Natural killer cell (primary cell): ENCODE results near the gene LIMS1. TPM values are rescaled to one million over a fixed set of nuclear protein-coding genes. Genes with fewer than 3 reads are reported as not detected.

Experiments used
- ATAC-seq, 3 donors: fragments of 150-1000 bp in 2 of 3; fragments of 200-7000 bp in 1 of 3; cut with Tn5 transposase; 1 replicate in 1 of 3; 2 replicates in 2 of 3; pipeline ENCODE4 v1.10.0; 2021; ENCODE audit warnings: mild to moderate bottlenecking in 2 of 3, moderate library complexity in 2 of 3
- DNase-seq, 2 donors: peaks; one replicate each; pipeline versions ENCODE4 v3.0.0 to v3.0.0-alpha.2; 2013 to 2021; ENCODE audit warnings: mixed read lengths in 1 of 2
- H3K27ac ChIP-seq: one replicate; pipeline ENCODE4 v1.5.1; 2013; ENCODE audit warnings: mild to moderate bottlenecking, low read length
- H3K27me3 ChIP-seq: one replicate; pipeline ENCODE4 v1.6.1; 2013; ENCODE audit warnings: low read length; ENCODE audit not compliant: control insufficient read depth, insufficient read depth
- H3K36me3 ChIP-seq: one replicate; pipeline ENCODE4 v1.6.1; 2013; ENCODE audit warnings: low read length; ENCODE audit not compliant: control insufficient read depth, insufficient read depth
- H3K4me1 ChIP-seq: one replicate; pipeline ENCODE4 v1.6.1; 2013; ENCODE audit warnings: low read length; ENCODE audit not compliant: control insufficient read depth, insufficient read depth
- H3K4me3 ChIP-seq: one replicate; pipeline ENCODE4 v1.5.1; 2013; ENCODE audit warnings: low read length
- H3K9me3 ChIP-seq: one replicate; pipeline ENCODE4 v1.6.1; 2013; ENCODE audit warnings: low read length; ENCODE audit not compliant: control insufficient read depth, insufficient read depth
- H3K27ac Mint-ChIP-seq, 2 donors: one replicate each; pipeline ENCODE4 v1.8.0; 2022; ENCODE audit warnings: mild to moderate bottlenecking in 2 of 2, mixed read lengths in 2 of 2, moderate library complexity in 1 of 2
- H3K27me3 Mint-ChIP-seq, 2 donors: one replicate each; pipeline ENCODE4 v1.8.0; 2022; ENCODE audit warnings: low read depth in 2 of 2, mixed read lengths in 2 of 2
- H3K36me3 Mint-ChIP-seq: one replicate; pipeline ENCODE4 v1.8.0; 2022; ENCODE audit warnings: mixed read lengths
- H3K4me1 Mint-ChIP-seq, 2 donors: one replicate each; pipeline ENCODE4 v1.8.0; 2022; ENCODE audit warnings: mixed read lengths in 2 of 2
- H3K4me3 Mint-ChIP-seq: one replicate; pipeline ENCODE4 v1.8.0; 2022; ENCODE audit warnings: mild to moderate bottlenecking, moderate library complexity, mixed read lengths
- H3K9me3 Mint-ChIP-seq, 2 donors: one replicate each; pipeline ENCODE4 v1.8.0; 2022; ENCODE audit warnings: mixed read lengths in 2 of 2
- WGBS: methylation state at CpG from one replicate; pipeline ENCODE4 v1.1.7; 2013; ENCODE audit warnings: missing lambda C conversion rate; ENCODE audit not compliant: insufficient coverage; 5-methylcytosine and 5-hydroxymethylcytosine counted together
- intact Hi-C: fragments of 100-400 bp; cut with micrococcal nuclease; formaldehyde crosslinking; loops from one replicate; pipeline ENCODE4 v1.14.2; 2022
- total RNA-seq, 4 donors: library from RNA; stranded (reverse); fragments of 120-200 nt in 1 of 4; gene quantifications; one replicate each; pipeline versions ENCODE4 v1.2.3 to v1.2.4, GENCODE V29; 2013 to 2022
- TF ChIP-seq, protein P1 (sequence below): fragments of 200-600 bp; IDR thresholded peaks from one replicate; pipeline ENCODE4 v1.8.0; 2022; ENCODE audit warnings: antibody characterized with exemption

LIMS1 gene
- total RNA-seq, 3 donors from 2014 or later (not counting 1 experiment from before 2014, with no cell fraction given): 31.6 to 41.4 (median 34.8) TPM

DNA sequence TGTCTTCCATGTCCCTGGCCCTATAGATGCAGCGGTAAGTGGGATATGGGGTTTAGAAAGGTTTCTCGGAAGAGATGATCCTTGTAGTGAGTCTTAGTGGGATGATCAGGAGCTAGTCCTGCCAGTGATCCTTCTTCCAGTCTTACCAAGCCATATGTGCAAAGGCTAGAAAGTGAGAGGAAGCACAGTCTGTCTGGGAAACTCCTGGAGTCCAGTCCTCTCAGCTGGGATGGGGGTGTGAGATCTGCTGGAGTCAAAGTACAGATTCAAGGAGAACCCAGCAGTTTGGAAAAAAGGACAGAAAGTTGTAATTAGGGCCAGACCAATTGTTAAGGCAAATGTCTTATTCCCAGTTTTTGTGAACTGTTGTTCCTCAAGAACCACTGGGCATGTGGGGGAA, 83.3 kb downstream of the LIMS1 start:
- H3K27me3 ChIP-seq: no peaks in the 10 kb centered on the region
- no peak for ATAC-seq
- 100% methylated on average over 2 of the region's 2 CpGs for WGBS
- no peak overlapping the region for H3K4me3 ChIP-seq
- no peak overlapping the region for H3K27ac ChIP-seq
- H3K4me1 ChIP-seq: peaks cover 45% of the 10 kb centered on the region
- TF ChIP-seq, protein P1, sequence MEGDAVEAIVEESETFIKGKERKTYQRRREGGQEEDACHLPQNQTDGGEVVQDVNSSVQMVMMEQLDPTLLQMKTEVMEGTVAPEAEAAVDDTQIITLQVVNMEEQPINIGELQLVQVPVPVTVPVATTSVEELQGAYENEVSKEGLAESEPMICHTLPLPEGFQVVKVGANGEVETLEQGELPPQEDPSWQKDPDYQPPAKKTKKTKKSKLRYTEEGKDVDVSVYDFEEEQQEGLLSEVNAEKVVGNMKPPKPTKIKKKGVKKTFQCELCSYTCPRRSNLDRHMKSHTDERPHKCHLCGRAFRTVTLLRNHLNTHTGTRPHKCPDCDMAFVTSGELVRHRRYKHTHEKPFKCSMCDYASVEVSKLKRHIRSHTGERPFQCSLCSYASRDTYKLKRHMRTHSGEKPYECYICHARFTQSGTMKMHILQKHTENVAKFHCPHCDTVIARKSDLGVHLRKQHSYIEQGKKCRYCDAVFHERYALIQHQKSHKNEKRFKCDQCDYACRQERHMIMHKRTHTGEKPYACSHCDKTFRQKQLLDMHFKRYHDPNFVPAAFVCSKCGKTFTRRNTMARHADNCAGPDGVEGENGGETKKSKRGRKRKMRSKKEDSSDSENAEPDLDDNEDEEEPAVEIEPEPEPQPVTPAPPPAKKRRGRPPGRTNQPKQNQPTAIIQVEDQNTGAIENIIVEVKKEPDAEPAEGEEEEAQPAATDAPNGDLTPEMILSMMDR: no peak
- Mint-ChIP-seq H3K27ac (peak overlapping the region; percentile 75 to 96), H3K9me3 (no peaks in the 10 kb centered on the region), H3K4me1 (peaks cover 51 to 57% of the 10 kb centered on the region in 2 donors), H3K27me3 (no peaks in the 10 kb centered on the region), H3K4me3 (no peak overlapping the region), H3K36me3 (no peaks in the 10 kb centered on the region)
- no peaks in the 10 kb centered on the region for H3K36me3 ChIP-seq
- DNase-seq: no peak
- intact Hi-C loops: no loop called here
- H3K9me3 ChIP-seq: no peaks in the 10 kb centered on the region

DNA sequence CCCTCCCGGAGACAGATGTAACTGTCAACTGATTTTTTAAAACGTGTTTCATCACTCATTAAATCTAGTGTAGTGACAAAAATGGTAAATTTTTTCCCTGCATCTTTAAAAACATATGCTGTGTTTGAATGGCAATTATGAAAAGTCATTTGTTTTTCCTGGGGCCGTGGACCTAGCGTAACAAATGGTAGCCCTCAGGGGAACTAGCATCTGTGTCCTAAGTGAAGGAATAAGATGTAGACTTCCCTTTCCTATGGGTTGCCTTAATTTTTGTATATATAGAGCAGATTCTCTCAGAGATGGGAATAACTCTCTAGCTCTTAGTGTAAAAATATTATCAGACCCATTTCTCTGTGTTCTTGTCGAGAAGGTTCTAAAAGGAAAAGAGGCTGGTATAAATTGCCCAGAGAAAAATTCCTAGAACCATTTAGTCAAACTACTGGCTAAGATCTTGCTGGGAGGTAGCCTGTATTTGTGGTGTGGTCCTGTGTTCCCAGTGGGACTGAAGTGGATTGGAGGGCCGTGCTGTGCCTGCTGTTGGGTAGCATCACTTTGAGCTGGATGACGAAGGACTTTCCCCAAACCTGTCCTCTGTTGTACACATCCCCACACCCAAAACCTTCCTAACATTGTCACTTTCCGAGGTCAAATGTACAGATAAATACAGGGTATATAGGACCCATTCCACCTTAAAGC, 85.8 kb downstream of the LIMS1 start:
- ATAC-seq (no peak), DNase-seq (no peak)
- no peaks in the 10 kb centered on the region for H3K36me3 Mint-ChIP-seq
- intact Hi-C loops: loop anchor here (10.0 kb wide), 1 partner anchor 85 kb away; the partner anchor contains the start of gene LIMS1
- no peaks in the 10 kb centered on the region for H3K9me3 Mint-ChIP-seq
- H3K27me3 ChIP-seq: no peaks in the 10 kb centered on the region
- no peaks in the 10 kb centered on the region for H3K36me3 ChIP-seq
- H3K27ac Mint-ChIP-seq: peak overlapping the region; percentile 87 to 96
- peak overlapping the region; percentile 92 for H3K4me3 Mint-ChIP-seq
- WGBS: 88% methylated on average over 6 of the region's 8 CpGs
- H3K27ac ChIP-seq: peak overlapping the region; percentile 73
- no peak overlapping the region for H3K4me3 ChIP-seq
- TF ChIP-seq, protein P1: no peak
- no peaks in the 10 kb centered on the region for H3K9me3 ChIP-seq
- peaks cover 31% of the 10 kb centered on the region for H3K4me1 ChIP-seq
- H3K27me3 Mint-ChIP-seq: no peaks in the 10 kb centered on the region
- H3K4me1 Mint-ChIP-seq: peaks cover 45 to 46% of the 10 kb centered on the region in 2 donors

DNA sequence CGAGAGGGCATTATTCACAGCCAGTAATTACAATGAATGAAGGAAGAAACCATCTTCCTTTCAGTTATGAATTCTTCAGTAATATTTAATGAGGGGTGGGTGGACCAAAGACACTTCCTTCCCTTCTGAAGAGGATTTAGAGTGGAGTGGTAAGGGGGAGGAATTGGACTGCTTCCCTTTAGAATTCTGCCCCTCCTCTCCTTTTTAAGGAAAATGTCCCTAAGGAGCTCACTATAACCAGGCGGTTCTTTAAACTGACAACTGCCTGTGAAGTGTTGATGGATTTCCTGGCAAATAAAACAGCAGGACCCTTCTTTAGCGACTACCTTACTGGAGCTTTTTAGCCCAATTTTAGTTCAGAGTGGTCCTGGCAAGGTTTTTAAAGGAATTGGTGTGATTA, 86.4 kb downstream of the LIMS1 start:
- TF ChIP-seq, protein P1: no peak
- intact Hi-C loops: loop anchor here (1.0 to 10.0 kb wide), 2 partner anchors 16 to 86 kb away; partner anchors contain the start of gene LIMS1
- Histone ChIP-seq H3K27me3 (no peaks in the 10 kb centered on the region), H3K4me3 (no peak overlapping the region), H3K4me1 (peaks cover 25% of the 10 kb centered on the region), H3K36me3 (no peaks in the 10 kb centered on the region), H3K27ac (peak overlapping the region; percentile 73), H3K9me3 (no peaks in the 10 kb centered on the region)
- Mint-ChIP-seq H3K36me3 (no peaks in the 10 kb centered on the region), H3K27me3 (no peaks in the 10 kb centered on the region), H3K4me3 (peak overlapping the region; percentile 92), H3K4me1 (peaks cover 46 to 47% of the 10 kb centered on the region in 2 donors), H3K27ac (peak overlapping the region; percentile 87 to 96), H3K9me3 (no peaks in the 10 kb centered on the region)
- 21% methylated on average over 2 of the region's 3 CpGs for WGBS
- ATAC-seq (no peak), DNase-seq (no peak)
